ENCODE data around the gene ZDHHC22.

ZDHHC22 gene

DNA sequence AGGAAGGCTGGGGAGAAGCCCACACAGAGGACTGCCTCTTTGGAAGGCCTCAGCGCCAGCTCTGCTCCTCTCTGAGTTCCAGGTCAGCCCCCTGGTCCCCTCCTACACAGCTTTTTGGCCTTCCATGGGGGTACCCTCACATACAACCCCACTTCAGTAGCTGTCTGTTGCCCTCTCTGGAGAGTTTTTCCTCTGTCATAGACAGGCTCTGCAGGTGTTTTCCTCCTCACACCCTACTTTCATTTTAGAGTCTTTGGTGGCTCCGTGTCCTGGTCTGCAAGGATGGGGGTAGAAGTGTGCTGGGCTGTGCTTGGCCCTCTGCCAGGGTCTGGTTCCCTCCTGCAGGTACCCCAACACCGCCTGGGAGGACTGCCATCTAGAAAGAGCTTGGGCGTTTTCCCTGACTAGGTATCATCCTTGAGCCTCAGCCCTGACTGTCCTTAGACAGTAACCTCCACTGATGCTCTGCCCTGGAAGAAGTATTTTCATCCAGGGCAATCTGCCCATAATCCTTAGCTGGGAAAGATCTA, 15.1 kb downstream of the ZDHHC22 start:
- TF ChIP-seq SIN3A (IDR thresholded peaks at IDR 0.05; ENCODE audit: borderline replicate concordance, insufficient read depth, low read length), result no peak
- TF ChIP-seq FOXP2 (optimal IDR thresholded peaks at IDR 0.05; ENCODE audit: borderline replicate concordance, extremely low read depth, extremely low read length, insufficient read depth), result no peak
- no peak for TF ChIP-seq POLR2AphosphoS5 (IDR thresholded peaks at IDR 0.05; ENCODE audit: low read depth, low read length)
- no peak for TF ChIP-seq TAF1 (IDR thresholded peaks at IDR 0.05; ENCODE audit: borderline replicate concordance, insufficient read depth, low read length)
- TF ChIP-seq, protein P1, sequence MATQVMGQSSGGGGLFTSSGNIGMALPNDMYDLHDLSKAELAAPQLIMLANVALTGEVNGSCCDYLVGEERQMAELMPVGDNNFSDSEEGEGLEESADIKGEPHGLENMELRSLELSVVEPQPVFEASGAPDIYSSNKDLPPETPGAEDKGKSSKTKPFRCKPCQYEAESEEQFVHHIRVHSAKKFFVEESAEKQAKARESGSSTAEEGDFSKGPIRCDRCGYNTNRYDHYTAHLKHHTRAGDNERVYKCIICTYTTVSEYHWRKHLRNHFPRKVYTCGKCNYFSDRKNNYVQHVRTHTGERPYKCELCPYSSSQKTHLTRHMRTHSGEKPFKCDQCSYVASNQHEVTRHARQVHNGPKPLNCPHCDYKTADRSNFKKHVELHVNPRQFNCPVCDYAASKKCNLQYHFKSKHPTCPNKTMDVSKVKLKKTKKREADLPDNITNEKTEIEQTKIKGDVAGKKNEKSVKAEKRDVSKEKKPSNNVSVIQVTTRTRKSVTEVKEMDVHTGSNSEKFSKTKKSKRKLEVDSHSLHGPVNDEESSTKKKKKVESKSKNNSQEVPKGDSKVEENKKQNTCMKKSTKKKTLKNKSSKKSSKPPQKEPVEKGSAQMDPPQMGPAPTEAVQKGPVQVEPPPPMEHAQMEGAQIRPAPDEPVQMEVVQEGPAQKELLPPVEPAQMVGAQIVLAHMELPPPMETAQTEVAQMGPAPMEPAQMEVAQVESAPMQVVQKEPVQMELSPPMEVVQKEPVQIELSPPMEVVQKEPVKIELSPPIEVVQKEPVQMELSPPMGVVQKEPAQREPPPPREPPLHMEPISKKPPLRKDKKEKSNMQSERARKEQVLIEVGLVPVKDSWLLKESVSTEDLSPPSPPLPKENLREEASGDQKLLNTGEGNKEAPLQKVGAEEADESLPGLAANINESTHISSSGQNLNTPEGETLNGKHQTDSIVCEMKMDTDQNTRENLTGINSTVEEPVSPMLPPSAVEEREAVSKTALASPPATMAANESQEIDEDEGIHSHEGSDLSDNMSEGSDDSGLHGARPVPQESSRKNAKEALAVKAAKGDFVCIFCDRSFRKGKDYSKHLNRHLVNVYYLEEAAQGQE (IDR thresholded peaks at IDR 0.05; ENCODE audit: insufficient read depth in 1 of 2, low read depth in 2 of 2, low read length in 2 of 2), result no peak

DNA sequence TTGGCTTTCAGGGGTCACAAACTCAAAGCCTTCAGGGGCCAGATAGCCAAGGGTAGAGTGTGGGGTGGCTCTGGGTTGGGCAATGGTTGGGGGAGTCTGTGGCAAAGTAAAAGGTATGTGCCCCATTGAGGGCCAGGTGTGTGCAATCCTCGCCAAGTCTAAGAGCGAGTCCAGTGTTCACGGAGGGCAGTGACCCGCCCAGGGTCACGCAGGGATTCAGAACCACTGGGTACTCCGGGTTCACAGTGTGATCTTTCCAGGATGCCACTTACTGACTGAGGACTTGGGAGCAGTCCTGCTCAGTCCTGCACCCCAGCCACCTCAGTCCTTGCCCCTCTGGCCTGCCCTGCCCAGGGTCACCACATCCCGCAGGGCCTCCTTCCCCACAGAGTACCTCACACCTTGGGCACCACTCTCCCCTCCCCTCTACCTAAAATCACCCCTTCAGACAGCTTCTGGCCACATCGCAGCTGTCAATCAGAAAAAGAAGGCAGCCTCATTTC, 15.7 kb downstream of the ZDHHC22 start:
- TF ChIP-seq, protein P1 (IDR thresholded peaks at IDR 0.05; ENCODE audit: insufficient read depth in 1 of 2, low read depth in 2 of 2, low read length in 2 of 2), result no peak
- TF ChIP-seq FOXP2 (optimal IDR thresholded peaks at IDR 0.05; ENCODE audit: borderline replicate concordance, extremely low read depth, extremely low read length, insufficient read depth), result no peak
- no peak for TF ChIP-seq POLR2AphosphoS5 (IDR thresholded peaks at IDR 0.05; ENCODE audit: low read depth, low read length)
- TF ChIP-seq TAF1 (IDR thresholded peaks at IDR 0.05; ENCODE audit: borderline replicate concordance, insufficient read depth, low read length), result no peak
- TF ChIP-seq SIN3A (IDR thresholded peaks at IDR 0.05; ENCODE audit: borderline replicate concordance, insufficient read depth, low read length), result no peak

- TF ChIP-seq FOXP2 (optimal IDR thresholded peaks at IDR 0.05; ENCODE audit: borderline replicate concordance, extremely low read depth, extremely low read length, insufficient read depth) (no peak), SIN3A (IDR thresholded peaks at IDR 0.05; ENCODE audit: borderline replicate concordance, insufficient read depth, low read length) (no peak), POLR2AphosphoS5 (IDR thresholded peaks at IDR 0.05; ENCODE audit: low read depth, low read length) (no peak), TAF1 (IDR thresholded peaks at IDR 0.05; ENCODE audit: borderline replicate concordance, insufficient read depth, low read length) (no peak)
- TF ChIP-seq, protein P1 (IDR thresholded peaks at IDR 0.05; ENCODE audit: insufficient read depth in 1 of 2, low read depth in 2 of 2, low read length in 2 of 2), result no peak
Observed at GRCh38 chr14:77125281-77125801, 16.2 kb downstream of the ZDHHC22 start.

GRCh38 chr14:77124345-77125280, 17.0 kb downstream of the ZDHHC22 start:
- TF ChIP-seq TAF1 (IDR thresholded peaks at IDR 0.05; ENCODE audit: borderline replicate concordance, insufficient read depth, low read length), result no peak
- TF ChIP-seq, protein P1 (IDR thresholded peaks at IDR 0.05; ENCODE audit: insufficient read depth in 1 of 2, low read depth in 2 of 2, low read length in 2 of 2), result no peak
- no peak for TF ChIP-seq POLR2AphosphoS5 (IDR thresholded peaks at IDR 0.05; ENCODE audit: low read depth, low read length)
- TF ChIP-seq SIN3A (IDR thresholded peaks at IDR 0.05; ENCODE audit: borderline replicate concordance, insufficient read depth, low read length), result no peak
- TF ChIP-seq FOXP2 (optimal IDR thresholded peaks at IDR 0.05; ENCODE audit: borderline replicate concordance, extremely low read depth, extremely low read length, insufficient read depth), result no peak

Measured in PFSK-1 (cell line).